Epithelial cell of esophagus (primary cell): Measurements from ENCODE around the gene PTPRN2.

Experiments used
- DNase-seq: peaks from one replicate; pipeline ENCODE4 v3.0.0; 2010; ENCODE audit warnings: low read depth
- H3K4me3 ChIP-seq: 2 replicates; pipeline ENCODE4 v1.5.1; 2011; ENCODE audit warnings: mild to moderate bottlenecking, low read length, control low read depth
- TF ChIP-seq, protein P1 (sequence below): IDR thresholded peaks from 2 replicates; pipeline ENCODE4 v1.5.1; 2011; ENCODE audit warnings: low read depth, mild to moderate bottlenecking, low read length, control low read depth, inconsistent platforms; ENCODE audit not compliant: insufficient read depth; ENCODE audit errors: missing control alignments

Gene PTPRN2

DNA sequence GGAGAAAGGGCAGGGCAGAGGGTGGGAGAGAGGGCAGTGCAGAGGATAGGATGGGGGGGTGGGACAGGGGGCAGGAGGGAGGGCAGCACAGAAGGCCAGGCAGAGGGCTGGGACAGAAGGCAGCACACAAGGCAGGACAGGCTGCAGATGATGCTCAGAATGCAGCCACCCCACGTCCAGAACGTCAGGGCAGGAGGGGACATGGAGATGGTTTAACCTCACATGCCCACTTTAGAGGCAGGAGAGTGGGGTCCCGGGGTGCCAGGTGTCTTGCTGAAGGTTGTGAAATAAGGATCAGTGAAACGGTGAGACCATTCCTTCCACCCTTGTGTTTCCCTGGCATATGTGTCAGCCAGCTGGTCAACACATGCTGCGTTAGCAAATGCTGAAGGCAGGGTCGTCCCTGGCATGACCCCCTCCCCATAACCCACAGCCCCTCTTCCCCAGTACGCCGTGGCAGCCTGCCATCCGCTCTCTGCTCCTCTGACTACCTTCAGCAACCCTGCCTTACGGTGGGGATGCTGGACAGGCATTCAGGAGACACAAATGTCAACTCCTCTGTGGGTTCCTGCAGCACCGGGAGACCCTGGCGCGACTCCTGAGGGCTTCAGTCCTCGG lies 658.7 kb downstream of the PTPRN2 start:
- no peak overlapping the region for H3K4me3 ChIP-seq
- TF ChIP-seq, protein P1, sequence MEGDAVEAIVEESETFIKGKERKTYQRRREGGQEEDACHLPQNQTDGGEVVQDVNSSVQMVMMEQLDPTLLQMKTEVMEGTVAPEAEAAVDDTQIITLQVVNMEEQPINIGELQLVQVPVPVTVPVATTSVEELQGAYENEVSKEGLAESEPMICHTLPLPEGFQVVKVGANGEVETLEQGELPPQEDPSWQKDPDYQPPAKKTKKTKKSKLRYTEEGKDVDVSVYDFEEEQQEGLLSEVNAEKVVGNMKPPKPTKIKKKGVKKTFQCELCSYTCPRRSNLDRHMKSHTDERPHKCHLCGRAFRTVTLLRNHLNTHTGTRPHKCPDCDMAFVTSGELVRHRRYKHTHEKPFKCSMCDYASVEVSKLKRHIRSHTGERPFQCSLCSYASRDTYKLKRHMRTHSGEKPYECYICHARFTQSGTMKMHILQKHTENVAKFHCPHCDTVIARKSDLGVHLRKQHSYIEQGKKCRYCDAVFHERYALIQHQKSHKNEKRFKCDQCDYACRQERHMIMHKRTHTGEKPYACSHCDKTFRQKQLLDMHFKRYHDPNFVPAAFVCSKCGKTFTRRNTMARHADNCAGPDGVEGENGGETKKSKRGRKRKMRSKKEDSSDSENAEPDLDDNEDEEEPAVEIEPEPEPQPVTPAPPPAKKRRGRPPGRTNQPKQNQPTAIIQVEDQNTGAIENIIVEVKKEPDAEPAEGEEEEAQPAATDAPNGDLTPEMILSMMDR = no peak
- no peak for DNase-seq

DNA sequence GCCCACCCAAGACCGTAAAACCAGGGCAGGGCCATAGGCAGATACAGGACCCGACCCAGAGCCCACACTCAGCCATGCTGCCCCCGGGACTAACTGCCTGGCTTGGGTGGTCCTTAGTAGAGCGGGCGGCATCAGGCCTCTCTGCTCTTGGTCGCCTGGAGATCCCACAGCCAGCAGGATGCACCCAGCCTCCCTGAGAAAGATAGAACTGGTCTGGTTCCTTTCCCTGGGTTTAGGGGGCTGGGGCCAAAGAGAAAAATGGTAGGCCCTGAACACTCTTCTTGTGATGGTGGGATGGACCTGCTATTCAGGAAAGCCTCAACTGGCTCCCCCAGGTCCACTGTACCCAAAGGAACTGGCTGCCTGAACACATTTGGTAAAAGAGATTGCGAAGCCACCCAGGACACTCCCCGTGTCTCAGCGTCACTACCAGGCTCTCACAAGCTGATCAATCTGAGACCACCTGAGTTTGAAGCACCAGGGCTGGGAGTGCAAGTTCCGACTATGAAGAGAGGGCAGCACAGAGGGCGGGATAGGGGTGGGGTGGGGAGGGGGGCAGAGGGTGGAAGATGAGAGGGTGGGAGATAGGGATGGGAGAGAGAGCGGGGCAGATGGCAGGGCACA lies 659.3 kb downstream of the PTPRN2 start:
- no peak for DNase-seq
- no peak overlapping the region for H3K4me3 ChIP-seq
- TF ChIP-seq, protein P1 = no peak

DNA sequence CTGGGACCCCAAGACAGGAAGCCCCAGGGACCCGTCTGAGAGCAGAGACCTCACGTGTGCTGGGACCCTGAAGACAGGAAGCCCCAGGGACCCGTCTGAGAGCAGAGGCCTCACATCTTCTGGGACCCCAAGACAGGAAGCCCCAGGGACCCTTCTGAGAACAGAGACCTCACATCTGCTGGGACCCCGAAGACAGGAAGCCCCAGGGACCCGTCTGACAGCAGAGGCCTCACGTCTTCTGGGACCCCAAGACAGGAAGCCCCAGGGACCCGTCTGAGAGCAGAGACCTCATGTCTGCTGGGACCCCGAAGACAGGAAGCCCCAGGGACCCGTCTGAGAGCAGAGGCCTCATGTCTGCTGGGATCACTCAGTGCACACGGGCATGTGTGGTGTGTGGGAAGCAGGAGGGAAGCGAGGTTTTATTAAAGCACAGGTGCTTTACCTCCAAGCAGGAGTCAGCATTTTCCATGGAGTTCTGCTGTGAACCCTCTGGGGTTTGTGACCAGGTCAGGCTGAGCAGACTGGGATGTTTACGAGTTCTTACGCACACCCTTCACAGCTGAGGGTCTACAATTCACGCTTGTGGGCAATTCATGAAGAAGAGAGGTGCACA lies 660.2 kb downstream of the PTPRN2 start:
- H3K4me3 ChIP-seq = no peak overlapping the region
- TF ChIP-seq, protein P1 = no peak
- DNase-seq = no peak

DNA sequence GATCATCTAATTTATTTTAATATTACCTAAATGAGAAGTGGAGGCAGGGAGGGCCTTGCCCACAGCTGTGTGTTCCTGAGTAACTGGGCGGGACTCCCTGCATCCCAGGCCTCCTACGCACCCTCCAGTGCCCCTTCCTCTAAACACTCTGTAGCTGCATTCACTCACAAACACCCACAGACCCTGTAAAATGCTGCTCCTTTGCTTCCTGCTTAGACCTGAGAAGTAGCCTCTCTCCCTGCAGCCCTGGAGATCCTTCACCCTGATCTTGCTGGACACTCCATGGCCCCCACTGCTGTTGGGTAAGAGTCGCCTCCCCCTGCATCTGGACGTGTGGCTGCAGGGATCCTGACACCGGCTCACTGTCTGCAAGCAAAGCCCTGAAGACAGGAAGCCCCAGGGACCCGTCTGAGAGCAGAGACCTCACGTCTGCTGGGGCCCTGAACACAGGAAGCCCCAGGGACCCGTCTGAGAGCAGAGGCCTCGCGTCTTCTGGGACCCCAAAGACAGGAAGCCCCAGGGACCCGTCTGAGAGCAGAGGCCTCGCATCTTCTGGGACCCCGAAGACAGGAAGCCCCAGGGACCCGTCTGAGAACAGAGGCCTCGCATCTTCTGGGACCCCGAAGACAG lies 661.0 kb downstream of the PTPRN2 start:
- H3K4me3 ChIP-seq = no peak overlapping the region
- TF ChIP-seq, protein P1 = no peak
- DNase-seq = no peak

DNA sequence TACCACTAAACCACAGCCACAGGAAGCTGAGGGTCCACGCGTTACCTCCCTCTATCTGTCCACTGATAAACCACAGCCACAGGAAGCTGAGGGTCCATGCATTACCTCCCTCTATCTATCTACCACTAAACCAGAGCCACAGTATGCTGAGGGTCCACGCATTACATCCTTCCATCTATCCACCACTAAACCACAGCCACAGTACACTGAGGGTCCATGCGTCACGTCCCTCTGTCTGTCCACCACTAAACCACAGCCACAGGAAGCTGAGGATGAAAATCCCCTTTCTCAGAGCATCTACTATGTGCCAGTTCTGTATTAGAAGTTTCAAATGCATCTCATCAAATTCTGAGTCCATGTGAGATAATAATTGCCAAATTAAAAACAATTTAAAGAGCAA lies 661.5 kb downstream of the PTPRN2 start:
- no peak for DNase-seq
- no peak overlapping the region for H3K4me3 ChIP-seq
- TF ChIP-seq, protein P1 = no peak

DNA sequence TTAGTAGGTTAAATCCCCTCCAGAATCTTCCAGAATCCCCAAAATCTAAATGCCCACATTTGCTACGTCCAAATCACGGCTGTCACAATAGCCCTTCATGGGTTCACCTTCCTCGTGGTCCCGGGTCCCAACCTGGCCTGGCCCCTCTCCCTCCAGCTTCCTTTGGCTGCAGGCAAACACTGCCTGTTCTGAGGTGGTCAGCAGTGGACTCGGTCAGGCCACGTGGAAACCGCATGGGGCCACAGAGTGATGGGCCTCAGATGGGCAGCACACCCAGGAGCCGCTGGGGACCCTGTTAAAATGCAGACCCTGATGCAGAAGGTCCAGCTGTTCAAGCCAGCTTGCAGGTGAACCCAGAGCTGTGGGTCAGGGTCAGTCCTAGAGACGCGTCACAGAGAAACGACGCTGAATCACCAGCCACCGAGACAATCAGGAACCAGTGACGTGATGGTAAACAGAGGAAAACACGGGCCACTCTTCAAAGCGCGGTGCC lies 662.2 kb downstream of the PTPRN2 start:
- H3K4me3 ChIP-seq = no peak overlapping the region
- no peak for DNase-seq
- TF ChIP-seq, protein P1 = no peak
